ENCODE measurements around the gene ZNF600.
"Not testable (repeated sequence)": the region's sequence is repeated elsewhere in the genome, so short reads cannot be mapped to it uniquely, and the experiment has no call there.

Gene ZNF600

GRCh38 chr19:52725528-52725961 lies 61.0 kb downstream of the ZNF600 start:
- H3K9me3 Mint-ChIP-seq: peaks cover 45% of the 10 kb centered on the region
- peaks cover 4% of the 10 kb centered on the region for H3K4me1 Mint-ChIP-seq
- no peaks in the 10 kb centered on the region for H3K27me3 Mint-ChIP-seq
- H3K27ac Mint-ChIP-seq: no peak overlapping the region
- no peak overlapping the region for H3K4me3 Mint-ChIP-seq
- H3K36me3 Mint-ChIP-seq: peaks cover 84% of the 10 kb centered on the region
- CTCF ChIA-PET: no interaction called here
- no peak for DNase-seq

- Mint-ChIP-seq H3K27me3 (no peaks in the 10 kb centered on the region), H3K4me3 (no peak overlapping the region), H3K27ac (no peak overlapping the region), H3K36me3 (peaks cover 83% of the 10 kb centered on the region), H3K4me1 (peaks cover 4% of the 10 kb centered on the region), H3K9me3 (peaks cover 47% of the 10 kb centered on the region)
- CTCF ChIA-PET: no interaction called here
- DNase-seq: no peak
Measured at GRCh38 chr19:52724701-52725514, 61.7 kb downstream of the ZNF600 start.

- H3K9me3 Mint-ChIP-seq: peaks cover 49% of the 10 kb centered on the region
- H3K27ac Mint-ChIP-seq, H3K4me1 Mint-ChIP-seq, DNase-seq, H3K4me3 Mint-ChIP-seq, H3K27me3 Mint-ChIP-seq, CTCF ChIA-PET: not testable (repeated sequence)
- peaks cover 84% of the 10 kb centered on the region for H3K36me3 Mint-ChIP-seq
Measured at GRCh38 chr19:52723907-52724598, 62.5 kb downstream of the ZNF600 start.

GRCh38 chr19:52722062-52723003 lies 64.3 kb downstream of the ZNF600 start:
- Mint-ChIP-seq H3K27ac (no peak overlapping the region), H3K4me1 (peaks cover 2% of the 10 kb centered on the region), H3K36me3 (peaks cover 80% of the 10 kb centered on the region), H3K4me3 (no peak overlapping the region), H3K9me3 (peaks cover 48% of the 10 kb centered on the region), H3K27me3 (no peaks in the 10 kb centered on the region)
- CTCF ChIA-PET: no interaction called here
- no peak for DNase-seq

- H3K4me3 Mint-ChIP-seq, DNase-seq, H3K27me3 Mint-ChIP-seq, CTCF ChIA-PET, H3K27ac Mint-ChIP-seq: not testable (repeated sequence)
- Mint-ChIP-seq H3K36me3 (peaks cover 80% of the 10 kb centered on the region), H3K4me1 (peaks cover 13% of the 10 kb centered on the region), H3K9me3 (peaks cover 54% of the 10 kb centered on the region)
Measured at GRCh38 chr19:52720541-52720940, 66.0 kb downstream of the ZNF600 start.

- H3K4me1 Mint-ChIP-seq: peaks cover 15% of the 10 kb centered on the region
- H3K27ac Mint-ChIP-seq: no peak overlapping the region
- H3K9me3 Mint-ChIP-seq: peaks cover 53% of the 10 kb centered on the region
- CTCF ChIA-PET: no interaction called here
- DNase-seq: no peak
- no peak overlapping the region for H3K4me3 Mint-ChIP-seq
- H3K36me3 Mint-ChIP-seq: peaks cover 80% of the 10 kb centered on the region
- H3K27me3 Mint-ChIP-seq: no peaks in the 10 kb centered on the region
Measured at GRCh38 chr19:52716522-52716921, 70.1 kb downstream of the ZNF600 start.

GRCh38 chr19:52715902-52716301 lies 70.7 kb downstream of the ZNF600 start:
- CTCF ChIA-PET, H3K4me3 Mint-ChIP-seq, DNase-seq, H3K27ac Mint-ChIP-seq, H3K27me3 Mint-ChIP-seq: not testable (repeated sequence)
- Mint-ChIP-seq H3K36me3 (peaks cover 81% of the 10 kb centered on the region), H3K9me3 (peaks cover 55% of the 10 kb centered on the region), H3K4me1 (peaks cover 15% of the 10 kb centered on the region)

- H3K36me3 Mint-ChIP-seq: peaks cover 84% of the 10 kb centered on the region
- CTCF ChIA-PET: interaction anchor here (0.7 kb wide), 1 partner anchor 27 kb away, joined by 3 read pairs; no protein-coding TSS in a partner anchor
Measured at GRCh38 chr19:52715330-52715729, 71.3 kb downstream of the ZNF600 start.

More at GRCh38 chr19:52715330-52715729, 71.3 kb downstream of the ZNF600 start:
- not testable (repeated sequence) for DNase-seq, H3K27me3 Mint-ChIP-seq, H3K27ac Mint-ChIP-seq, H3K4me3 Mint-ChIP-seq
- Mint-ChIP-seq H3K9me3 (peaks cover 59% of the 10 kb centered on the region), H3K4me1 (peaks cover 15% of the 10 kb centered on the region)

Measured in activated naive CD4-positive, alpha-beta T cell treated with anti-CD3 and anti-CD28 coated beads, Interleukin-2, amount 10 ng/mL, durations not matched to agents 7 days and 5 days (primary cell).